Fibroblast of the aortic adventitia (primary cell): ENCODE measurements around the gene MYH10. TPM values are rescaled to one million over a fixed set of nuclear protein-coding genes. Genes with fewer than 3 reads are reported as not detected.
A peak's percentile ranks its signal among the peaks of the same experiment; 100 is the strongest.

Experiments
- DNase-seq: peaks from one replicate; pipeline ENCODE4 v3.0.0-alpha.2; 2010; ENCODE audit warnings: low read depth
- H3K4me3 ChIP-seq: 2 replicates; pipeline ENCODE4 v1.5.1; 2011; ENCODE audit warnings: low read depth, mild to moderate bottlenecking, control low read depth, low read length, moderate library complexity
- total RNA-seq: library from RNA; depleted of rRNA; stranded (reverse); fragments of >200 nt; gene quantifications from 2 replicates; pipeline ENCODE4 v1.2.3, GENCODE V29; 2012; ENCODE audit warnings: low replicate concordance
- TF ChIP-seq, protein P1 (sequence below): IDR thresholded peaks from 2 replicates; pipeline ENCODE4 v1.5.1; 2011; ENCODE audit warnings: mild to moderate bottlenecking, low read length, control low read depth, inconsistent platforms; ENCODE audit not compliant: insufficient read depth

Gene MYH10
- total RNA-seq, result 85.7 and 404 TPM in 2 replicates

GRCh38 chr17:8630227-8630801 lies at the start of gene MYH10:
Gene MYH10 (minus strand): TSS chr17:8630725. CDS start chr17:8623246, 7,479 bp downstream.
- peak within 1 kb of the TSS; percentile 95 for H3K4me3 ChIP-seq
- no peak for DNase-seq
- TF ChIP-seq, protein P1, sequence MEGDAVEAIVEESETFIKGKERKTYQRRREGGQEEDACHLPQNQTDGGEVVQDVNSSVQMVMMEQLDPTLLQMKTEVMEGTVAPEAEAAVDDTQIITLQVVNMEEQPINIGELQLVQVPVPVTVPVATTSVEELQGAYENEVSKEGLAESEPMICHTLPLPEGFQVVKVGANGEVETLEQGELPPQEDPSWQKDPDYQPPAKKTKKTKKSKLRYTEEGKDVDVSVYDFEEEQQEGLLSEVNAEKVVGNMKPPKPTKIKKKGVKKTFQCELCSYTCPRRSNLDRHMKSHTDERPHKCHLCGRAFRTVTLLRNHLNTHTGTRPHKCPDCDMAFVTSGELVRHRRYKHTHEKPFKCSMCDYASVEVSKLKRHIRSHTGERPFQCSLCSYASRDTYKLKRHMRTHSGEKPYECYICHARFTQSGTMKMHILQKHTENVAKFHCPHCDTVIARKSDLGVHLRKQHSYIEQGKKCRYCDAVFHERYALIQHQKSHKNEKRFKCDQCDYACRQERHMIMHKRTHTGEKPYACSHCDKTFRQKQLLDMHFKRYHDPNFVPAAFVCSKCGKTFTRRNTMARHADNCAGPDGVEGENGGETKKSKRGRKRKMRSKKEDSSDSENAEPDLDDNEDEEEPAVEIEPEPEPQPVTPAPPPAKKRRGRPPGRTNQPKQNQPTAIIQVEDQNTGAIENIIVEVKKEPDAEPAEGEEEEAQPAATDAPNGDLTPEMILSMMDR, result peak; percentile 56

GRCh38 chr17:8679126-8679525 lies 48.6 kb upstream of the MYH10 start:
- peak; percentile 58 for DNase-seq
- TF ChIP-seq, protein P1, result no peak
- no peak overlapping the region for H3K4me3 ChIP-seq

GRCh38 chr17:8675306-8675705 lies 44.8 kb upstream of the MYH10 start:
- H3K4me3 ChIP-seq, result no peak overlapping the region
- TF ChIP-seq, protein P1, result no peak
- DNase-seq, result no peak

DNA sequence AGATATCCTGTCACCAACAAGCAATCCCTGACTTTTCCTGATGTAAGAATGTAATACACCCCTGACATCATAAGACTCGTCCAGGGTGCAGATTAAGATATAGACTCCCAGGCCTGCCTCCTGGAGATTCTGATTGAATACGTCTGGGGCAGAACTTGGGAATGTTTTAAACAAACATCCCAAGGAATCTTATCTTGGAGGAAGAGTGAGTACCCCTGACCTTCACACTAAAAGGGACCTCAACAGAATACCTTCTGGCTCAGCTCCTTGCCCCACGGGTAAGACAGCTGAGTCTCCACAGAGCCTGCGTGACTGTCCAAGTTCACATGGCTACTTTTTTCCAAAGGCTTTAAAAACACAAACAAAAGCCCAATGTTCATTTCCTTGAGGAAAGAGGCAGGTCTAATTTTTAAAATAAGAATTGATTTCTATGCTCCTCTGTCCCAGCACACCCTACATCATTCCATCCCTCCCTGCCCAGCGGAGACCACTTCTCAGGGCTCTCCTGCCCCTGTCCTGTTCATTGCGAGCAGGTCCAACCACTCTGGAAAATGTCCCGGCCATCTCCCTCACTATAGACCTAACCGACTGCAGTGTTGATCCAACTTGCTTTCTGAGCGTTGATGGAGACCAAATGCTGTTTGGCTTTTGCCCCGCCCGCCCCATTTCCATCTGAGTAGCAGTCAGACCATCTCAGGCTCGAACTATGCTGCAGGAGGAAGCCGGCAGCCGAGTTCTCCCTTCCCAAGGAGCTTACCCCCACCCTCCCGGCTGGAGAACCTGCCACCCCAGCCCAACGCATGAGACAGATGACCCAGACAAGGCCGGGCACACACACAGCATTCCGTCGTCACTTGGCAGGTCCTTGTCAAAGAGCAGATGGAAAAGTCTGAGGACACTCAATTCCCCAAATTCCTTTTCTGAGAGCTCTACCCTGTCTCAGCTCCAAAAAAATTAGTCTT lies 44.1 kb upstream of the MYH10 start:
- no peak overlapping the region for H3K4me3 ChIP-seq
- TF ChIP-seq, protein P1, result no peak

DNA sequence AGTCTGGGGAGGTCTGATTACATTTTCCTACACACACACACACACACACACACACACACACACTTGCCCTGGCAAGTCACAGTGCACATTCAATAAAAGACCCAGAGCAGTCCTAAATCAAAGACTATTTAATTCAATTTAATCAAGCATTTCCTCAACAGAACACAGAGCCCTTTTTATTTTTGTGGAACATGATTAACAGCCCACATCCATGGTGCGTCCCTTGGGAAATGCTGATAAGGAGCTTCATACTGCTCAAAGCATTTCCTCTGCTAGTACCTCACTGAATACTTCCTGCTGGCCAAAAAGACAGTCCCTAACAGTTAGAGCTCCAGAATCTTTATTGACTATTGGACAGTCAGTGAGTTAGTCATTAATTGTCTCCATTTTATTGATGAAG lies 43.1 kb upstream of the MYH10 start:
- TF ChIP-seq, protein P1, result no peak
- DNase-seq, result peak; percentile 99
- H3K4me3 ChIP-seq, result no peak overlapping the region

More for the DNA sequence above, 44.1 kb upstream of the MYH10 start:
- DNase-seq, result peak; percentile 99

DNA sequence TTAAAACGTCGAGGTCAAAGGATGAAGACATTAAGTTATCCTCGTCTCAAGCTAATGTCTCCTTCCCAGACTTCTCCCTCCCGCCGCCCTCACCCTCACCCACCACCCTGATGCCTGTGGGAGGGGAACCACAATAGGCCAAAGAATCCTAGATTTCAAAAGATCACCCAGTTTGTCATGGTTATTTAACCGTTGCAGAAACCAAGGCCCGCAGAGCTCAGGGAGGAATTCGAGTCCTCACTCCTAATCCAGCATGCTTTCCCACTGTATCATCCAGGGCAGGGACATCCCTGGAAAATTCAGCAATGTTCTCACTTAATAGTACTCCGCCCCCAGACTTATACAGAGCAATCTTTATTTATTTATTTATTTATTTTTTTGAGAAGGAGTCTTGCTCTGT lies 41.8 kb upstream of the MYH10 start:
- DNase-seq, result no peak
- TF ChIP-seq, protein P1, result no peak

More for the DNA sequence above, 41.8 kb upstream of the MYH10 start:
- H3K4me3 ChIP-seq, result no peak overlapping the region
